DMS53 treated with DMSO at 0.1 percent for 48 hours (cell line): Measurements from ENCODE around the gene CAPN11.
"Not testable (repeated sequence)": the region's sequence is repeated elsewhere in the genome, so short reads cannot be mapped to it uniquely, and the experiment has no call there.

Experiments used
- DNase-seq: peaks from one replicate; lab custom pipeline; 2025; ENCODE audit not compliant: unreplicated experiment; lab: John Stamatoyannopoulos, UW

Gene CAPN11

GRCh38 chr6:44225579-44226325 lies 67.1 kb downstream of the CAPN11 start:
- no peak for DNase-seq

GRCh38 chr6:44226368-44227147 lies 67.9 kb downstream of the CAPN11 start:
- DNase-seq: no peak

- no peak for DNase-seq
These were observed 68.7 kb downstream of the CAPN11 start for GRCh38 chr6:44227148-44227793.

- no peak for DNase-seq
These were observed 69.4 kb downstream of the CAPN11 start for GRCh38 chr6:44228031-44228430.

GRCh38 chr6:44228433-44228832 lies 69.8 kb downstream of the CAPN11 start:
- DNase-seq: no peak

- DNase-seq: no peak
These were observed 70.2 kb downstream of the CAPN11 start for GRCh38 chr6:44228836-44229235.

GRCh38 chr6:44229376-44230033 lies 70.9 kb downstream of the CAPN11 start:
- DNase-seq: no peak

- no peak for DNase-seq
These were observed 71.5 kb downstream of the CAPN11 start for GRCh38 chr6:44230034-44230675.

- not testable (repeated sequence) for DNase-seq
These were observed 72.8 kb downstream of the CAPN11 start for GRCh38 chr6:44231426-44231825.

GRCh38 chr6:44232676-44233566 lies 74.3 kb downstream of the CAPN11 start:
- DNase-seq: no peak

- no peak for DNase-seq
These were observed 75.0 kb downstream of the CAPN11 start for GRCh38 chr6:44233567-44234100.
